DMS114 treated with DMSO at 0.1 percent for 48 hours (cell line): ENCODE data around the gene DISC1.
"Not testable (repeated sequence)": the region's sequence is repeated elsewhere in the genome, so short reads cannot be mapped to it uniquely, and the experiment has no call there.

Experiments
- DNase-seq: peaks from one replicate; lab custom pipeline; 2025; ENCODE audit not compliant: unreplicated experiment; lab: John Stamatoyannopoulos, UW

The DISC1 gene

GRCh38 chr1:231724876-231725647 lies 98.5 kb downstream of the DISC1 start:
- peak; percentile 9 for DNase-seq

- no peak for DNase-seq
Observed at GRCh38 chr1:231727171-231727570, 100.6 kb downstream of the DISC1 start.

GRCh38 chr1:231728987-231729386 lies 102.4 kb downstream of the DISC1 start:
- DNase-seq: not testable (repeated sequence)

- no peak for DNase-seq
Observed at GRCh38 chr1:231729544-231729943, 103.0 kb downstream of the DISC1 start.

GRCh38 chr1:231731268-231731667 lies 104.7 kb downstream of the DISC1 start:
- DNase-seq: no peak

GRCh38 chr1:231733063-231733462 lies 106.5 kb downstream of the DISC1 start:
- no peak for DNase-seq

- DNase-seq: no peak
Observed at GRCh38 chr1:231733672-231734071, 107.1 kb downstream of the DISC1 start.

- no peak for DNase-seq
Observed at GRCh38 chr1:231734417-231734816, 107.8 kb downstream of the DISC1 start.

GRCh38 chr1:231735411-231735810 lies 108.8 kb downstream of the DISC1 start:
- DNase-seq: no peak

GRCh38 chr1:231735941-231736340 lies 109.4 kb downstream of the DISC1 start:
- DNase-seq: no peak

GRCh38 chr1:231736464-231736863 lies 109.9 kb downstream of the DISC1 start:
- no peak for DNase-seq

GRCh38 chr1:231738554-231738953 lies 112.0 kb downstream of the DISC1 start:
- no peak for DNase-seq

- DNase-seq: no peak
Observed at GRCh38 chr1:231743966-231744365, 117.4 kb downstream of the DISC1 start.

GRCh38 chr1:231748760-231749415 lies 122.3 kb downstream of the DISC1 start:
- DNase-seq: no peak

- no peak for DNase-seq
Observed at GRCh38 chr1:231750296-231750695, 123.7 kb downstream of the DISC1 start.

- no peak for DNase-seq
Observed at GRCh38 chr1:231750818-231751362, 124.3 kb downstream of the DISC1 start.

- no peak for DNase-seq
Observed at GRCh38 chr1:231751415-231751814, 124.8 kb downstream of the DISC1 start.

- no peak for DNase-seq
Observed at GRCh38 chr1:231753313-231753712, 126.7 kb downstream of the DISC1 start.

- DNase-seq: no peak
Observed at GRCh38 chr1:231757101-231757404, 130.5 kb downstream of the DISC1 start.

- no peak for DNase-seq
Observed at GRCh38 chr1:231757759-231758158, 131.2 kb downstream of the DISC1 start.

GRCh38 chr1:231761252-231761651 lies 134.7 kb downstream of the DISC1 start:
- no peak for DNase-seq

- no peak for DNase-seq
Observed at GRCh38 chr1:231761747-231762541, 135.4 kb downstream of the DISC1 start.
